ENCODE results near the gene MADD. TPM values are rescaled to one million over a fixed set of nuclear protein-coding genes. Genes with fewer than 3 reads are reported as not detected.

The MADD gene
- total RNA-seq, 4 donors from 2014 or later: 29.0 to 49.7 (median 38.1) TPM

- Histone ChIP-seq H3K27ac (no peak overlapping the region), H3K27me3 (no peaks in the 10 kb centered on the region), H3K4me3 (replicated peaks in 1 of 3) (no peak overlapping the region), H3K4me1 (no peaks in the 10 kb centered on the region), H3K36me3 (no peaks in the 10 kb centered on the region), H3K9me3 (no peaks in the 10 kb centered on the region)
- TF ChIP-seq POLR2A (IDR thresholded peaks at IDR 0.05) (no peak), CTCF (IDR thresholded peaks at IDR 0.05) (no peak)
- intact Hi-C loops (cut with DNase I): loop anchor here (10.0 kb wide), 1 partner anchor 72 kb away; the partner anchor contains the start of gene MADD
- 58 to 61% methylated on average over 4 to 5 of the region's 5 CpGs for WGBS, 2 donors
- DNase-seq: no peak
Observed at GRCh38 chr11:47347137-47347536, 77.2 kb downstream of the MADD start.

- TF ChIP-seq CTCF (IDR thresholded peaks at IDR 0.05) (no peak), POLR2A (IDR thresholded peaks at IDR 0.05) (no peak)
Observed at GRCh38 chr11:47348131-47348802, 78.3 kb downstream of the MADD start.

GRCh38 chr11:47348859-47349258, 78.9 kb downstream of the MADD start:
- TF ChIP-seq POLR2A (IDR thresholded peaks at IDR 0.05): no peak
- no peak for TF ChIP-seq CTCF (IDR thresholded peaks at IDR 0.05)
- H3K27me3 ChIP-seq: no peaks in the 10 kb centered on the region
- 81 to 85% methylated on average over 7 of the region's 8 CpGs for WGBS, 2 donors
- intact Hi-C loops (cut with DNase I): loop anchor here (10.0 kb wide), 1 partner anchor 74 kb away; the partner anchor contains the start of gene MADD
- no peak for DNase-seq
- H3K9me3 ChIP-seq: no peaks in the 10 kb centered on the region
- no peaks in the 10 kb centered on the region for H3K4me1 ChIP-seq
- no peaks in the 10 kb centered on the region for H3K36me3 ChIP-seq
- H3K27ac ChIP-seq: no peak overlapping the region
- H3K4me3 ChIP-seq (replicated peaks in 1 of 3): no peak overlapping the region

More at GRCh38 chr11:47348131-47348802, 78.3 kb downstream of the MADD start:
- Histone ChIP-seq H3K9me3 (no peaks in the 10 kb centered on the region), H3K4me3 (replicated peaks in 1 of 3) (no peak overlapping the region), H3K27ac (no peak overlapping the region), H3K27me3 (no peaks in the 10 kb centered on the region), H3K4me1 (no peaks in the 10 kb centered on the region), H3K36me3 (no peaks in the 10 kb centered on the region)
- no peak for DNase-seq
- WGBS, 2 donors: 78 to 84% methylated on average over 21 to 22 of the region's 24 CpGs
- intact Hi-C loops (cut with DNase I): loop anchor here (10.0 kb wide), 1 partner anchor 73 kb away; the partner anchor contains the start of gene MADD

GRCh38 chr11:47349521-47350095, 79.7 kb downstream of the MADD start:
- intact Hi-C loops (cut with DNase I): loop anchor here (10.0 kb wide), 2 partner anchors 75 to 465 kb away; partner anchors contain the start of gene MADD
- no peak overlapping the region for H3K27ac ChIP-seq
- H3K36me3 ChIP-seq: no peaks in the 10 kb centered on the region
- 91 to 95% methylated on average over 9 to 22 of the region's 23 CpGs for WGBS, 2 donors
- peaks cover under 1 to 4% of the 10 kb centered on the region in 2 donors for H3K4me1 ChIP-seq
- no peaks in the 10 kb centered on the region for H3K27me3 ChIP-seq
- no peak for TF ChIP-seq POLR2A (IDR thresholded peaks at IDR 0.05)
- no peak for TF ChIP-seq CTCF (IDR thresholded peaks at IDR 0.05)
- no peak for DNase-seq
- H3K4me3 ChIP-seq (replicated peaks in 1 of 3): no peak overlapping the region
- no peaks in the 10 kb centered on the region for H3K9me3 ChIP-seq

GRCh38 chr11:47350315-47350714, 80.4 kb downstream of the MADD start:
- intact Hi-C loops (cut with DNase I): loop anchor here (10.0 kb wide), 1 partner anchor 466 kb away; no protein-coding TSS in a partner anchor
- no peak overlapping the region for H3K27ac ChIP-seq
- TF ChIP-seq POLR2A (IDR thresholded peaks at IDR 0.05): no peak
- no peak for TF ChIP-seq CTCF (IDR thresholded peaks at IDR 0.05)
- H3K4me1 ChIP-seq: peaks cover 4 to 7% of the 10 kb centered on the region in 2 donors
- no peak overlapping the region for H3K4me3 ChIP-seq (replicated peaks in 1 of 3)
- no peak for DNase-seq
- H3K36me3 ChIP-seq: no peaks in the 10 kb centered on the region
- 87 to 92% methylated on average over 6 to 9 of the region's 9 CpGs for WGBS, 2 donors
- H3K9me3 ChIP-seq: no peaks in the 10 kb centered on the region
- no peaks in the 10 kb centered on the region for H3K27me3 ChIP-seq

All from thyroid gland (tissue), 4 donors.